Effector memory CD8-positive, alpha-beta T cell (primary cell): ENCODE data around the gene PWWP2B.
A peak's percentile ranks its signal among the peaks of the same experiment; 100 is the strongest.

Experiments
- ATAC-seq: fragments of 150-1000 bp; cut with Tn5 transposase; replicated peaks from 2 replicates; pipeline ENCODE4 v1.10.0; 2021; ENCODE audit warnings: mild to moderate bottlenecking, moderate library complexity
- DNase-seq, 3 experiments: peaks; one replicate each; pipeline ENCODE4 v3.0.0; 2021
- H3K27ac Mint-ChIP-seq, 2 donors: one replicate each; pipeline ENCODE4 v1.8.0; 2022; ENCODE audit warnings: mild to moderate bottlenecking in 2 of 2, mixed read lengths in 2 of 2, moderate library complexity in 2 of 2
- H3K27me3 Mint-ChIP-seq, 2 donors: one replicate each; pipeline ENCODE4 v1.8.0; 2022; ENCODE audit warnings: mixed read lengths in 2 of 2
- H3K36me3 Mint-ChIP-seq: one replicate; pipeline ENCODE4 v1.8.0; 2022; ENCODE audit warnings: mild to moderate bottlenecking, moderate library complexity, mixed read lengths; ENCODE audit not compliant: insufficient read depth
- H3K4me1 Mint-ChIP-seq, 2 donors: one replicate each; pipeline ENCODE4 v1.8.0; 2022; ENCODE audit warnings: low read depth in 2 of 2, mixed read lengths in 2 of 2
- H3K4me3 Mint-ChIP-seq, 2 donors: one replicate each; pipeline ENCODE4 v1.8.0; 2022; ENCODE audit warnings: mild to moderate bottlenecking in 2 of 2, mixed read lengths in 2 of 2, moderate library complexity in 2 of 2
- H3K9me3 Mint-ChIP-seq, 2 donors: one replicate each; pipeline ENCODE4 v1.8.0; 2022; ENCODE audit warnings: mixed read lengths in 2 of 2

Gene PWWP2B

GRCh38 chr10:132413226-132414205 lies 16.5 kb downstream of the PWWP2B start:
- no peak for DNase-seq
- no peaks in the 10 kb centered on the region for H3K27me3 Mint-ChIP-seq
- ATAC-seq = no peak
- peaks cover 5 to 11% of the 10 kb centered on the region in 2 donors for H3K4me1 Mint-ChIP-seq
- no peak overlapping the region for H3K4me3 Mint-ChIP-seq
- H3K9me3 Mint-ChIP-seq = no peaks in the 10 kb centered on the region
- H3K27ac Mint-ChIP-seq = no peak overlapping the region
- peaks cover 12% of the 10 kb centered on the region for H3K36me3 Mint-ChIP-seq

GRCh38 chr10:132414402-132415016 lies 17.5 kb downstream of the PWWP2B start:
- H3K4me3 Mint-ChIP-seq = no peak overlapping the region
- ATAC-seq = no peak
- no peaks in the 10 kb centered on the region for H3K9me3 Mint-ChIP-seq
- no peaks in the 10 kb centered on the region for H3K27me3 Mint-ChIP-seq
- no peak for DNase-seq
- peaks cover 12% of the 10 kb centered on the region for H3K36me3 Mint-ChIP-seq
- H3K4me1 Mint-ChIP-seq = peaks cover 9 to 11% of the 10 kb centered on the region in 2 donors
- peak overlapping the region in 1 of 2 donors; percentile 3 for H3K27ac Mint-ChIP-seq

DNA sequence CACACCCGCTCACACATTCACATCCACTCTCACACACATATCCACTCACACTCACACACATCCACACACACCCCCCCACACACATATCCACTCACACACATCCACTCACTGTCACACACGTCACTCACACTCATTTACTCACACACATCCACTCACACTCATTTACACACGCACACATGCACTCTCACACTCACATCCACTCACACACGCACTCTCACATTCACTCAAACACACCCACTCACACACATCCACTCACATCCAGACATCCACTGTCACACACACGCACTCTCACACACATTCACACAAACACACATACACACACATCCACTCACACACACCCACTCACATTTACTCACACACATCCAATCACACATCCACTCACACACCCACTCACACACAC lies 18.3 kb downstream of the PWWP2B start:
- no peak for DNase-seq
- Mint-ChIP-seq H3K27ac (peak overlapping the region in 1 of 2 donors; percentile 3), H3K27me3 (no peaks in the 10 kb centered on the region), H3K9me3 (no peaks in the 10 kb centered on the region), H3K36me3 (peaks cover 13% of the 10 kb centered on the region), H3K4me1 (peaks cover 5 to 8% of the 10 kb centered on the region in 2 donors), H3K4me3 (no peak overlapping the region)
- no peak for ATAC-seq

DNA sequence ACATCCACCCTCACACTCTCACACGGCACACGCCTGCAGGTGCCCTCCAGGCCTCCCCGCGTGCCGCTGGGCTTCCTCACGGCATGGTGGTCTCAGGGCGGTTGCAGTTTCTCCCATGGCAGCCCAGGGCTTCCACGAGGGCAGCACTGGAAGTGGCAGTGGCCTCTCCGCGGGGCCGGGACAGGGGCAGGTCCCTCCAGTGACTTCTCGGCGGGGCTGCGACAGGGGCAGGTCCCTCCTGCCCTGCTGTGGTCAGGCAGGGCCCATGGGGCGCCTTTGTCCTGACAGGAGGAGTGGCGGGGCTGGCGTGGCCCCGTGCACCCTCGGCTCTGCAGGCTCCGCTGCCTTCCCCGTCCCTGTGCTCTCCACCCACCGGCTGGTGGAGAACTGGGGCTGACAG lies 19.0 kb downstream of the PWWP2B start:
- peaks cover 13% of the 10 kb centered on the region for H3K36me3 Mint-ChIP-seq

DNA sequence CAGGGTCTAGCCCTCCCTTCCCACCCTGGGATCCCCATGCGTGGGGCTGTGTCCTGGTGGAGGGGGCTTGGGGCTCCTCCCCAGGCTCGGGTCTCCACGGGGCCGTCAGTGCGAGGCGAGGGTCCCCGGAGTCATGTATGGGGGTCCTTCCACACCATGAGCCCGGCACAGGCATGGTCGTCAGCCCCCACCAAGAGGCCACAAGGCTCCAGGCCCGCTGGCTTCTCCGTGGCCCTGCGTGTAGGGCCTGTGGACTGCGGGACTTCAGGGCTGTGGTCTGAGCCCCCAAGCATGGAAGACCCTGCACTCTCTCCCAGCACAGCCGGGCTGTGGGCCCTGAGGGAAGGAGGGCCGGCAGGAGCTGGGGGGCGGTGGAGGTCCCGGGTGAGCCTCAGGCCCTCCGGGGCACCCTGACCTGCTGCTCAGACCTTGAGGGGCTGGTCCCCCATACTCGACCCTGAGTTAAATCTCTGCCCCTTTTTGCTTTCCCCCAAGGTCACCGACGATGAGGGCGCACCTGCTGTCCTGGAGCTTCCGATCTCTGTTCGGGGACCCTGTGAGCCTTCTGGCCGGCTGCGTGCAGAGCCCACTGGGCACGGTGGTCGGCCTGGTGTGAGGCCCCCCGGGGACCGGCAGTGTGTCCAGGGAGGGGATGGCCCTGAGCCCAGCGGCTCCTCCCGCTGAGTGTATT lies 19.7 kb downstream of the PWWP2B start:
- no peak for ATAC-seq
- H3K9me3 Mint-ChIP-seq = no peaks in the 10 kb centered on the region
- H3K27me3 Mint-ChIP-seq = no peaks in the 10 kb centered on the region
- no peak overlapping the region for H3K4me3 Mint-ChIP-seq
- H3K4me1 Mint-ChIP-seq = peaks cover 9 to 12% of the 10 kb centered on the region in 2 donors
- DNase-seq = no peak
- H3K27ac Mint-ChIP-seq = no peak overlapping the region
- H3K36me3 Mint-ChIP-seq = peaks cover 13% of the 10 kb centered on the region

More for the DNA sequence above, 19.0 kb downstream of the PWWP2B start:
- no peak for ATAC-seq
- peaks cover 7 to 9% of the 10 kb centered on the region in 2 donors for H3K4me1 Mint-ChIP-seq
- no peak for DNase-seq
- H3K27me3 Mint-ChIP-seq = no peaks in the 10 kb centered on the region
- H3K9me3 Mint-ChIP-seq = no peaks in the 10 kb centered on the region
- H3K27ac Mint-ChIP-seq = no peak overlapping the region
- no peak overlapping the region for H3K4me3 Mint-ChIP-seq

- no peak for ATAC-seq
- H3K27ac Mint-ChIP-seq = no peak overlapping the region
- H3K4me1 Mint-ChIP-seq = peaks cover 13 to 14% of the 10 kb centered on the region in 2 donors
- no peaks in the 10 kb centered on the region for H3K9me3 Mint-ChIP-seq
- no peak for DNase-seq
- H3K4me3 Mint-ChIP-seq = no peak overlapping the region
- H3K36me3 Mint-ChIP-seq = peaks cover 18% of the 10 kb centered on the region
- no peaks in the 10 kb centered on the region for H3K27me3 Mint-ChIP-seq
Measured at GRCh38 chr10:132417257-132417910, 20.4 kb downstream of the PWWP2B start.

DNA sequence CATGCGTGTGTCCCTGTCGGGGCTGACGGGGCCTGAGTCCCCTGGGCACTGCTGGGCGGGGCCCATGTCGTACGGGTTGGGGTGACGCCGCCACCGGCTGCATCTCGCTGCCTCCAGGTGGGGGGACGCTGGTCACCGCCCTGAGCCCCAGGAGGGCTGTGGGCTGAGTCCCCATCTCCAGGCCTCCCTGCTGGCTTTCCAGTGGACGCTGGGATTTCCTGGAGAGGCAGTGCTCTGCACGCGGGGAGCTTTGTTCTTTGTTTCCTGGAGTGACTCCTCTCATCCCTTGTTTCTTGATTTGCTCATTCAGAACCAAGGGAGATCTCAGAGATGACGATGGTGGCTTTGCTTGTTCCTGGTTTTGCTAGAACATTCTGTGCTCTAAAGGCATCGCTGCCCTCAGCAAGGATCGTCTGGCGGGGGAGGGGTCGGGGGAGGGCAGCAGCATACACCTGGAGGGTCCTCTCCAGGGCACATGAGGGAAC lies 21.0 kb downstream of the PWWP2B start:
- Mint-ChIP-seq H3K27ac (no peak overlapping the region), H3K27me3 (no peaks in the 10 kb centered on the region), H3K9me3 (no peaks in the 10 kb centered on the region), H3K4me1 (peaks cover 14% of the 10 kb centered on the region in 2 donors), H3K4me3 (no peak overlapping the region), H3K36me3 (peaks cover 17% of the 10 kb centered on the region)
- DNase-seq (no peak), ATAC-seq (peak; percentile 23)

DNA sequence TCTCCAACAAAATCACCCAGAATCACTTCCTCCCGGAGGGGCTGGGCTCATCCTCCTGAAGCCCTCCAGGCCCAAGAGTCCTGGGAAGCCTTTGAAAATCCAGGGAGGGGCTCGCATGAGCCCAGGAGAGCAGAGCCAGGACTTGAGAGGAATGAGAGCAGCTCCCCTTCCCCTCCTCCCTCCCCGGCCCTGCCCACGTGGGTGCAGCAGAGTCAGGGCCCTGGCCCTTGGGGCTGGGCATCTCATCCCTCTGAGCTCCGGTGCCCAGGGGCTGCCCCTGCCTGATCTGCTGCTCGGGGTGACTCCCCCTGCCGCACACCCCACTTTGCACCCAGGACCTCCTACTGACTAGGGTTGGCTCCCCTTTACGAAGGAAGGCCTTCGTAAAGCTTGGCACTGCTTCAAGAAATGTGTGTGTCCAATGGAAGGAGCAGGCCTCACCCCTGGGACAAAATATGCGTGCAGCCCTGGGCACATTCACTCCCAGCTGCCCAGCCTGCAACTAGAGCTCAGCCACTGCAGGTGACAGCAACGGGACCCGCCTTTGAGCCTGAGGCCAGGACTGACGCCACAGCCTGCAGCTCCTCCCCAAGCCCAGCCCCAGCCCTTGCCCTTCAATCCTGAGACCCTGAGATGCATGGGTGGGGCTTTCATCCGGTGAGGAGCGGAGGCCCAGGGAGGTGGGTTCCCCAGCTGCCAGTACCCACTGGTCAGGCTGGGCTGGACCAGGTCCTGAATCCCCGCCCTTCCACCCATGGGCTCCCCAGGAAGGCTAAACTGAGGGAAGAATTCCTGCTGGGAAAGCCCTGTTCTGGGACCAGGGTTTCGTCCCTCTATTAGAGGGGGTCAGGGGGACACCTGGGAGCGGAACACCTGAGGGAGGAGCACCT lies 21.8 kb downstream of the PWWP2B start:
- H3K27me3 Mint-ChIP-seq = no peaks in the 10 kb centered on the region
- peaks cover 17% of the 10 kb centered on the region for H3K36me3 Mint-ChIP-seq
- DNase-seq (no peak), ATAC-seq (no peak)
- H3K4me3 Mint-ChIP-seq = no peak overlapping the region
- H3K4me1 Mint-ChIP-seq = peaks cover 14 to 17% of the 10 kb centered on the region in 2 donors
- H3K9me3 Mint-ChIP-seq = no peaks in the 10 kb centered on the region
- no peak overlapping the region for H3K27ac Mint-ChIP-seq

GRCh38 chr10:132419538-132420468 lies 22.8 kb downstream of the PWWP2B start:
- Mint-ChIP-seq H3K4me3 (peak overlapping the region in 1 of 2 donors; percentile 8), H3K36me3 (peaks cover 17% of the 10 kb centered on the region), H3K4me1 (peaks cover 10 to 13% of the 10 kb centered on the region in 2 donors), H3K27ac (peak overlapping the region; percentile 79 to 83), H3K9me3 (no peaks in the 10 kb centered on the region), H3K27me3 (no peaks in the 10 kb centered on the region)
- DNase-seq = no peak
- ATAC-seq = no peak

DNA sequence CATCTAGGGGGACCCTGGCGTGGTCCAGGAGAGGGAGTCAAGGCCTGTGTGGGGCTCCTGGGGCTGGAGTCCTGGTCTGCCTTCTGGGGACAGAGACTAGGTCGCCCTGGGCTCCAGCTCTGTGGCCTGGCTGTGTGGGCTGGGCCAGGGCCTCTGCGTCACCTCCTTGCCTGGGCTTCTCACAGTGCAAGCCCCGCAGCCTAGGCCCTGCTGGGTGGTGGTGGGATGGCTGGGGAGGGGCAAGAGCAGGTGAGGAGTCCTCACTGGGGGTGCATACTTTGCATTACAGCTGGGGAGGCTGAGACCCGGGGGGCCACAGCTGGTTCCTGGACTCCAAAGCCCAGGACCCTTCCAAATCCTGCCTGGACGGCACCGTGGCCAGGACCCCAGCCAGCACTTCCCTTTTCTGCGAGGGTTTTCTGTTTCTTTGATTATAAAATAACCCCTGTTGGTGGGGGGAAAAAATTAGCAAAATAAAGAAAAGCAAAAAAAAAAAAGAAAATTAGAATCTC lies 23.5 kb downstream of the PWWP2B start:
- peak overlapping the region in 1 of 2 donors; percentile 27 for H3K4me3 Mint-ChIP-seq

More for the DNA sequence above, 23.5 kb downstream of the PWWP2B start:
- Mint-ChIP-seq H3K27me3 (no peaks in the 10 kb centered on the region), H3K27ac (peak overlapping the region; percentile 79 to 83), H3K36me3 (peaks cover 17% of the 10 kb centered on the region), H3K4me1 (peaks cover 10 to 13% of the 10 kb centered on the region in 2 donors), H3K9me3 (no peaks in the 10 kb centered on the region)
- ATAC-seq (peak; percentile 23), DNase-seq (no peak)
